Islet precursor cell (in vitro differentiated cells): ENCODE data around the gene FBXO44.

Experiments
- DNase-seq: peaks from one replicate; pipeline ENCODE4 v3.0.0-alpha.2; 2018

The FBXO44 gene

DNA sequence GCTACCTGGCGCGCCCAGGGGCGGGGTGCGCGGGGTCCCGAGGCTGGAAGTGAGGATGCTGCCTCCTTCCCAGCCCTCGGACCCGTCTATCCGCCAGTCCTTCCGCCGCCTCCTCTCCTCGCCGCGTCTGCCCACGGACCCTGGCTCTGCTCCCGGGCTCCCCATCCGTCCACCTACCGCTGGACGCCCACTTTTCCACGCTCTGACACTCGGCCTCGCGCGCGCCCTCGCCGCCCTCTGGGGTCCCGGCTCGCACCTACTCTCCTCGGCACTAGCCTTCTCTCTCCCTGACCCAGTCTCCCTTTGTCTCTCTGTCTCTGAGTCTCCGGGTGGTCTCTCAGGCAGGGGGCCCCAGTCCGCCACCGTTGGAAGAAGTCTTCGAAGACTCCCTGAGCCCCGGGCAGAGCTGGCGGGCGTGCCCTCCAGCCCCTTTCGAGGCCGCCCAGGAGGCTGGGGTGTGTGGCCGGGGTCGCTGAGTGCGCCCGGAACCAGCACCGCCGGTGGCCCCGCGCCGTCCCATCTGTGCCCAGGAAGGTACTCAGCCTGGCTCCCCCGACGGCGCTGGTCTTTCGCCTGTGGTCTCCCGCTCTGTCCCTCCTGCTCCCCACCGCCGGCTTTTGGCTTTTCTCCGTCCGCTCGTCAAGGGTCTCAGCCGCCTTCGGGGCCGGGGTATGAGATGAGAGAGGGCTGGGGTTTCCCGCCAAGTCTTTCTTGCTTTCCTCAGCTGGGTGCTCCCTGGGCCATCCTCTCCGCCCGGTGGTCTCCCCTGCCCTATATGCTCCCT is 37.4 kb downstream of the FBXO44 start:
- DNase-seq = peak; percentile 54

DNA sequence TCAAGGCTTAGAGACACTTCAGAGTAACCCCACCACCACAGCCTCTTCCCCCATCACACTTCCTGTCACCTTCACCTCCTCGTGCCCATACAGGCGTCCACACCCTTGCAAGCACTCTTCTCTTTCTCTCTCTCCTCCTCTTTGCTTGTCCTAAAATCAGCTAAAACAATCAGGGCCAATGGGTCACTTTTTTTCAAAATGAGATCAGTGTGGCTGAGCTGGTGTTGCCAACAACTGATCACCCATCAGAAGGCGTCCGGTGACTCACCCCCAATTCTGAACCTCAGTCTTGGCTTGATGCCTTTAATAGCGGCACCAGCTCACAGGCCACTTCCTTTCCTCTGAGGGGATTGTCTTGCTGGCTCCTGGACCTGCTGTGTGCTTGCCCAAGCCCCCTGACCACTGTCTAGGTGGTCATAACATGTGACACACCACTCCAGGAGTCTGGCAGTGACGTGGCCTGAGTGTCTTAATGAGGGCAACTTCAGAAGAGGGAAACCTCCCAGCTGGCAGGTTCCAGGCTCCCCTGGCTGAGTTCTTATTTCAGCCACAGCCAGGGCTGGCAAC is 38.4 kb downstream of the FBXO44 start:
- DNase-seq = peak; percentile 62

DNA sequence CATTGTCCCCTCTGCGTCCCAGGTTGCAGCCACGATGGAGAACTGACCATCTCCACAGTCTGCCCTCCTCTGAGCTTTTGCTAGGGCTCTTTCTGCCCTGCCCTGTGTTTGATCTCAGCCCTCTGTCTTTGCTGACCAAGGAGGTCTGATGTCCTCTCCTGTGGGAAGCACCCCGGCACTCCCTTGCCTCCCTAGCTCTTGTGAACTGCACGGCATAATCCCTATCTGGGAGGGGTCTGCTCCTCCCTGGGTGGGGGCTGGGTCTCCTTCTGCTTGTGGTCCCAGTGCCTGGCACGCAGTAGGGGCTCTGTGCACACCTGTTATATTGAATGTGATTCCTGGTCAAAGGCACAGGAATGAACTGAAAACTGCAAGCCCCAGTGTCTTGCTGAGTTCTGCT is 39.2 kb downstream of the FBXO44 start:
- DNase-seq = no peak

DNA sequence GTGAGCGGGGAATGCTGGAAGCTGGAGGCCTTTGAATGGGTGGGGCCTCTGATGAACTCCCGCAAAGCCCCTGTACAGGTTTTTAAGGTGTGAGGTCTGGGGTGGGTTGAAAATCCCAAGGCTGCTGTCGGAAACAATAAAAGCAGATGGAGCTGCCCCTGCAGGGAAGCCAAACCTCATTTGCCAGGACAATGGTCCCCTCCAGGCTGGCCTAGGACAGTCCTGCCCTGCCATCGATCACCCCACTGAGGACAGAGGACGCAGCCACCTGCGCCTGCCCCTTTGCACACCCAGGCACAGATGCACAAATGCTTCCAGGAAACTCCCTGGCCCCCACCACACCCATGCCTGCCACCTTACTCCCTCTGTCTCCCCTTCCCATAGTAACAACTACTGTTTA is 41.2 kb downstream of the FBXO44 start:
- no peak for DNase-seq

DNA sequence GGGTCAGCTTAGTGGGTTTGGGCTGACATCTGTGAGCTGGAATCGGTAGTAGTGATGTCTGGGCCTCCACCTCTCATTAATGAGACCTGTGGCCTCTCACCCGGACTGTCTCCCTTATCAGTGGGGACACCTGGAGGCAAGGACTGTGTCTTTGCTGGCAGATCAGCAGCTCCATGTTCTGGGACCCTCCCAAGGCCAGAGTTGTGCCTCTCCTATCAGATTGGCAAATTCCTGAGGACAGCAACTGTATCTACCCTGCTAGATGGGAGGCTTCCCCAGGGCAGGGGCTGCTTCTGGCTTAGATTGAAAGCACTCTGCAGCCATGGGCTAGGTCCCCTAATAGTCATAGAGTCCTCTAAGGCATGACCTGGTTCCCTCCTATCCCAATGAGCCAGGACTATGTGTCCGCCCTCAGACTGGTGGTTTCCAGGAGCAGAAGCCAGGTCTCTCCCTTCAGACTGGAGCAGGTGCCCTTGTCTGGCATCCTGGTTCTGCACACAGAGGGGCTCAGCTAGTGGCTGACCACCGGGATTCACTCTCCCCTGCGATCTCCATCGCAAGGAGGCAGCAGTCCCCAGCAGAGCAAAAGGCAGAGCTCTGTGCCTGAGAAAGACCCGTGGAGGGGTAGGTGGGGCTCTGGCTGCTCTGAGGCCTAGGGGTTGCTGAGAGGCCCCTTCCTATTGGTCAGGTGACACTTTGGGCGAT is 42.7 kb downstream of the FBXO44 start:
- peak; percentile 55 for DNase-seq

DNA sequence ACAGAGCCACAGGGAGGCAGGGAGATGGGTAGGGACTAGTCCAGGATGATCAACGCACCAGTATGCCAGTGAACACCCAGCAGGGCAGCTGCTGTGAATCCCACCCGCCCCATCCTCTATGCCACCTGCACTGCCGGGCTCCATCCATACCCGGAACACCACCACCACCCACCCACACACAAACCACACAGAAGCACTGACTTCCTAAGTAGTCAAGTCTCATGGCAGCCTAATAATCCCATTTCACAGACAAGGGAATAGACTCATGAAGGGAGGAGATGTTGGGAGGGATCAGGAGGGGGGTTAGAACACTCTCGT is 43.2 kb downstream of the FBXO44 start:
- no peak for DNase-seq

DNA sequence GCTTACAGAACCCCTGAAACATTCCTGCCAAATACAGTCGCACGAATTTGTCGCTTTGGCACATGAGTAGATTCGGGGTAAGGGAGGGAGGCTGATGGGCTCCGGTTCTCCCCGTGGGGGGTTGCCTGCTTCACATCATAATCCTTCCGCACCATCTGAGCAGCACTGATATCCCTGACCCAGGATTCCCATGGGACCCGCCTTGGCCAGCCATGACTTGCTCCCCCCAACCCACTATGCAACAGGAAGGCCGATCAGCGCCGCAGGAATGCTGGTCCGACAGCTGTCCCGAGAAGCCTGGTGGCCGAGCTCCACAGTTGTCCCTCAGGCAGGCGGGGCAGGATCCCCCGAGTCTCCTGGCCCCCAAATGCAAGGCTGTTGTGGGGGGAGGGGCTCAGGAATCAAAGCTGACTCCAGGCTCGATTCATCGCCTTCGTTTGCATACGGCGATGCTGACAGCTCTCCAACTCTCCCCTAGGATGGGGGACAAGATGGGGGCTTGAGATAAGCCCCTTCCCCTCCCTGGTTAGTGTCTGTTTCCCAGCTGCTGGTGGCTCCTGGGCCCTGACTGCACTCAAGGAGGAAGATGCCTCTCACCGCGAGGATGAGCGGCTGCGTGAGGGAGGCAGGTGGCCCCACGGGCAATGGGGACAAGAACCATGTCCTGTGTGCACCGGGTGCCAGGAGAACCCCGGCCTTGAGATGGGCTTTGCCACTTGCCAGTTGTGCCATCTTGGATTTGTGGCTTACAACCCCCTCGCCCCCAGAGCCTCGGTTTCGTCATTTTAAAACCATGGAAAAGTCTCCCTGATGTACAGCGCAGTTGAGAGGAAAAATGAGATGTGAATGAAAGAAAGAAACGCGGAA is 46.2 kb downstream of the FBXO44 start:
- no peak for DNase-seq

DNA sequence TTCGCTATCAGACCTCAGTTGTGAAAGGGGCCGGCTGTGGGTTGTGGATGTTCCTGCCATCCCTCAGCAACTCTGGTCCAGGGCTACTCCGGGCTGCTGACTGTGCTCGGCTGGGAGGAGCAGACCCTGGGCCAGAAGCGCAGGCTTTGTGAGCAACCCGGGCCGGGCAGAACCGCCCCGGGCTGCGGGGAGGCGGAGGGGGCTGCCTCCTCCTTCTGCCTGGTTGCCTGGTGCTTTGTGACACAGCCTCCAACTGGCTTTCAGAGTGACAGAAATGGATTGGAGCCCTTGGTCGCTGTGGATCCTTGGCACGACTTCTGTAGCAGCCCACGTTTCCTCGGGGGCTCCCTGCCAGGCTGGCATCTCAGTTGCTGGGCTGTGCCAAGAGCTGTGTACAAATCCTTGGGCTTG is 46.9 kb downstream of the FBXO44 start:
- no peak for DNase-seq

DNA sequence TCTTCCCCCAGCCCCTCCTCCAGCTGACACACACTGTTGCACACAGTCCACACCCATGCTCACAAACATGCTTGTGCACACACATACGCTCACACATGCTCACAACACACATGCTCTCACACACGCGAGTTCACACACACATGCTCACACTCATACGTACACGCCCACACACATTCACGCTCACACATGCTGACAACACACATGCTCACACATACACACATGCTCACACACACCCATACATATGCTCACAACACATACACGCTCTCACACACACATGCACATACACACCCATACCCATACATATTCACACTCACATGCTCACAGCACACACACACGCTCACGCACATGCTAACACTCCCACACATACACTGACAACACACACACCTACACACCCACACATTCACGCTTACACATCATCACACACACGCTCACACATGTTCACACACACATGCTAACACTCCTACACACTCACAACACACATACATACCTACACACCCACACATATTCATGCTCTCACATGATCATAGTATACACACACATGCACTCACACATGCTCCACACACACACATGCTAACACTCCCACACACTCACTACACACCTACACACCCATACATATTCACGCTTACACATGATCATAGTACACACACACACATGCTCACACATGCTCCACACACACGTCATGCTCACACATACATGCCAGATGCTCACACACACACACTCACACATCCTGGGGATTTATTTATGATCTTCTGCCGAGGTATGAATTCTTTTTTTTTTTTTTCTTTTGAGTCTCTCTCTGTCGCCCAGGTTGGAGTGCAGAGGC is 47.5 kb downstream of the FBXO44 start:
- no peak for DNase-seq

DNA sequence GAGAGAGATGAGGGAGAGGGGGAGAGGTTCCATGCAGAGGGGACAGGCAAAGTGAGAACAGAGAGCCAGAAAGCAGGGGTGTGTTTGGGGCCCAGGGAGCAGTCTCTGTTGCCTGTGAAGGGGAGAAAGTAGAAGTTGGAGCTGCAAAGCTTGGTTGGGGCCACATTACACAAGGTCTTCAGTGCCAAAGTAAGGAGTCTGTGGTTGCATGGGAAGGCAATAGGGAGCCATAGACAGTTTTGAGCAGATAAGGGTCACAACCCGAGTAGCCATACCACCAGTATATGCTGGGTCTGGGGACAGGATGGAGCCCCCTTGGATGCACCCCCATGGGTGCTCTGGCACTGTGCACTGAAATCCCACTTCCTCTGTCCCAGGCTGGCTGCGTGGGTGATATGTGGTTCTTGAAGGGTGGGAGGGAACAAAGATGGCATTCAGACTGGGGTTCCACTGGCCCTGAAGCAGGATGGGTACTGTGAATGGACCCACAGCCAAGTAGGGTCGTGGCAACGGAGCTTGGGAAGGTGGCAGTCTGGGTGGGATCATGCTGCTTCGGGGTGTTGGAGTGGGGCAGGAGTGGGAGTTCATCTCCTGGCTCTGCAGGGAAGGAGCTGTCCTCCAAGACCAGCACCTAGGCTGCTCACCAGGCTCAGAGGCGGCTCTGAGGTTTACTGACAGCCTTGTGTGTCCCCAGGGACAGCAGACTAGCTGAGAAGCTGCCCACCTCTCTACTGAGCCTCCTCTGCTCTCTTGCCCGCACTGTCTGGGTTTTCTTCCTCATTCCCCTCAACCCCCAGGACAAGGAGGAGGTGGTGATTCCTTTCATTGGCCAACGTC is 48.9 kb downstream of the FBXO44 start:
- DNase-seq = peak; percentile 54

DNA sequence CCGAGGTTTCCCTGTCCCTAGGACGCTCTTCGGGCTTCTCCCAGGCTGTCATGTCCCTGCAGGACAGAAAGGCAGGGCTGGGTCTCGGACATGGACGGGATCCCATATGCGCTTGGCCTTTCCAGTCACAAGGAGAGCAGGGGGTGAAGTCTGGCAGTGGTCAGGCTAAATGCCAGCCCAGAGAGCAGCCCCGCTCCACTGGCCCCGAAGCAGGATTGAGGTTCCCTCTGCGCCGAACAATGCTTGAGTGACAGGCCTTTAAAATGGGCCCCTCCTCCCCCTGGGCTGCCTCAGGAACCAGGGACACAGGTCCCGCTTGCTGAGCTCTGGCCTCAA is 49.5 kb downstream of the FBXO44 start:
- DNase-seq = peak; percentile 56

DNA sequence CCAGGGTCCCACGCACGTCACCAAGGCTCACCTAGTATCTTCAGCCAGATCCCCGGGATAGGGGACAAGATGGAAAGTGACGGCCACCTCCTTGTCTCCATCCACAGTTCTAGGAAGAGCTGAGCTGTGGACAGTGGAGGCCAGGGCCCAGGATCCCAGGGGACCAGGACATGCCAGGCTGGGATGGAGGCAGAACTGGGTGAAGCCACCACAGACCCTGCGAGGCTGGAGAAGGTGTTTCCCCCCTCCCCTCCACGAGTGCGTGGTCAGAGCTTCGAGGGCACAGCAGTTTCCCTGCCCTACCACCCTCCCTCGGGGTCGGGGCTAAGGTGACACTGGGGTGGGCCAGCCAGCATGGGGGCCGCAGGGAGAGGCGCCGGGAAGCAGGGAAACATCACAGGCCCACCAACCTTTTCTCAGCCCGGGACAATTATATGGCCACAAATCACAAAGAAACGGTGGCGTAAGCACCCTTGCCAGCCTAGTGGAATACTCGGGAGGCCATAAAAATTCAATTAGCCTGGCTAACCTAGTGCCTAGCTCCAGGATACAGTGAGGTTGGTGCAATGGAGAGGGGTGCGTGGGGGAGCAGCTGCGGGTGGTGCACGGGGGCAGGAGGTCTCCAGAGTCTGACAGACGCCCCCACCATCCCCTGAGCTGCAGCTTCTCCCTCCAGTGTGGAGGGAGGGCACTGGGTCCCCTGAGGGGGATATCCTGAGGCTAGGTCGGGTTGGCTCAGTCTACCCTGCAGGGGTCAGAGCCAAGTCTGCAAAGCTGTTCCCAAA is 50.2 kb downstream of the FBXO44 start:
- peak; percentile 44 for DNase-seq

DNA sequence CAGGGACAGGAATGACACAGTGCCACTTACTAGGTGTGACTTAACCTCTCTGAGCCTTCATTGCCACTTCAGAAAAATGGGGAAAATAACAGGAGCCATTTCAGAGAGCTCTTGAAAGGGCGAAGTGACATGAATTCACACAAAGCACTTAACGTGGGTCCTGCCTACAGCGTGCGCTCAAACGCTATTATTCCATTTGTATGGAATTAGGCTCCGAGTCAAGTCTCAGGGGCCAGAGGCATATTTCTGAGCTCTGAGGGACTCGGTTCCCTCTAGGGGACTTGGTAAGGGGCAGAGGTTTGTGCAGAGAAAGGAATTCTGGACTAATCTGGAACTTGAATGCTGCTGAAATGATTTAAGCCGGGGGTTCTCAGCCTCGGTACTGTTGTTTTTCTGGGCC is 50.9 kb downstream of the FBXO44 start:
- no peak for DNase-seq

DNA sequence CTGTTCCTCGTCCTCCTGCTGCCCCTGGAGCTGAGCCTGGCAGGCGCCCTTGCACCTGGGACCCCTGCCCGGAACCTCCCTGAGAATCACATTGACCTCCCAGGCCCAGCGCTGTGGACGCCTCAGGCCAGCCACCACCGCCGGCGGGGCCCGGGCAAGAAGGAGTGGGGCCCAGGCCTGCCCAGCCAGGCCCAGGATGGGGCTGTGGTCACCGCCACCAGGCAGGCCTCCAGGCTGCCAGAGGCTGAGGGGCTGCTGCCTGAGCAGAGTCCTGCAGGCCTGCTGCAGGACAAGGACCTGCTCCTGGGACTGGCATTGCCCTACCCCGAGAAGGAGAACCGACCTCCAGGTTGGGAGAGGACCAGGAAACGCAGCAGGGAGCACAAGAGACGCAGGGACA is 51.6 kb downstream of the FBXO44 start:
- DNase-seq = peak; percentile 40

DNA sequence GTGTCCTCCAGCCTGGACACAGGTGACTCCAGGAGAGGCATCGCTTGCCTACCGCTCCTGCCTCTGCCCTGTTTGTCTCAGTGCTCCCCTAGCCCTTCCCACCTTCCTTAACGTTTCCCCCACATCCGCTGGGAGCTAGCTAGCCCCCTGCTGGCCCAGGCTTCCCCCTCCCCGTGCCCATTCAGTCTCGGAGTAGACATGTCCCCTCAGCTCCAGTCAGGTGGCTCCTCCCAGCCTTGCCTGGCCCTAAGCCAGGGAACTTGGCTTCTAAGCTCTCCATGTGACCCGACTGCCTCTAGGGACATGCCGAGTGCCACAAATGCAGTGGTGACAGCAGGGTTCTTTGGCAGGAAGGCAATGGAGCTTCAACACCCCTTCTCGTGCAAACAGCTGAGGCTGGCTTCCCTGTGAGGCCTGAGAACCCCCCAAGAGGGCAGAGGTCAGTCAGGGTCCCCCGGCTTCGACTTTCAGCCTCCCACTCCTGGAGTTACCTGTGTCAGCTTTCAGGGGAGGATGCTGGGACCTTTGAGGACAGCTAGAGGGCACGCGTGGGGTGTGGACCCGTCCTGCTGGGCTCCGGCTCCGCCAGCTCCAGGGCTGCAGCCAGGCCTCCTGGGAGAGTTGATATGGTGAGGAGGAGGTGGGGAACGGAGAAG is 53.1 kb downstream of the FBXO44 start:
- DNase-seq = peak; percentile 54

DNA sequence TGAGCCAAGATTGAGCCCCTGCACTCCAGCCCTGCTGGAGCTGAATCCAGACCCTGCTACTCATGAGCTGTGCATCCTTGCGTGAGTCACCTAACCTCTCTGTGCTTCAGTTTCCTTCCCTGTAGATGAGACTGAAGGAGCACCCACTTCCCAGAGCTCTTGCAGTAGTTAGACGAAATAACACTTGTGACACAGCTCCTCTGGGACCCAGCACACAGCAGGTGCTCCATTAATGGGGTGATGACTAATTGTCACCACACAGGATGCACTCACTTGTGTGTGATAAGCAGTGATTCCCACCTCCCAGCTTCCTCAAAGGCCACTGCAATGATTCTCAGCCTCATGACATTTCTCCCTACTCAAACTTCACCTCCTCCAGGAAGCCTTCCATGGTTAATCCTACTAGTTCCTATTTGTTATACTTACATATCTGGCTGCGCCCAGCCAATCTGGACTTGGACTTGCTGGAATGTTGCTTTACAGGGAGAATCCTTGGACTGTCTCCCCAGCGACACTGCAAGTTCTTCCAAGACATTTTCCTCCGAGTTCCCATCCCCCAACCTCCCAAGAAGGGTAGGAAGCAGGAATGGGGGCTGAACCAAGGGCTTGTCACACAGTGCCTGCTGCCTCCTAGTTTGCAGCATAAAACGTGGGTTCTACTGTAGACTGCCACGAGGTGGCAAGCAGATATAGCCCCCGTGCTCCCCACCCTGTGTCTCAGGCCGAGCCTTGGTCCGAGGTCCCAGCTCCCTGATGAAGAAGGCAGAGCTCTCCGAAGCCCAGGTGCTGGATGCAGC is 54.1 kb downstream of the FBXO44 start:
- DNase-seq = peak; percentile 43

DNA sequence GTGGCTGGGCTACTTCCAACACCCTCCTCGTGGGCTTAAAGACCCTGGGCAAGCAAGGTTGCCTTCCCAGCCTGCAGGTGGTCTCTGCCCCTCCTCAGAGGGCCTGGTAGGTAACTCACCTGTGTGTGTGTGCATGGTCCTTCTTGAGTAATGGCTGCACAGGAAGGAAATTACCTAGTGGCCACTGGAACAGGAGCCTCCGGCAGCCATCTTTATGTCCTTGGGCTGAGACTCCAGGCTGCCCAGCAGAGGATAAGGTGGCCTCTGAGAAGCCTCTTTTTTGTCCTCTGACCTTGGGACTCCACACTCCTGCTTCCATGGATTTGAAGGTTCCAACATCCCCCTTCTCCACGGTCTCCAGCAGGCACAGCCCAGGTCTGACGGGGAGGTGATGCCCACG is 56.8 kb downstream of the FBXO44 start:
- no peak for DNase-seq

DNA sequence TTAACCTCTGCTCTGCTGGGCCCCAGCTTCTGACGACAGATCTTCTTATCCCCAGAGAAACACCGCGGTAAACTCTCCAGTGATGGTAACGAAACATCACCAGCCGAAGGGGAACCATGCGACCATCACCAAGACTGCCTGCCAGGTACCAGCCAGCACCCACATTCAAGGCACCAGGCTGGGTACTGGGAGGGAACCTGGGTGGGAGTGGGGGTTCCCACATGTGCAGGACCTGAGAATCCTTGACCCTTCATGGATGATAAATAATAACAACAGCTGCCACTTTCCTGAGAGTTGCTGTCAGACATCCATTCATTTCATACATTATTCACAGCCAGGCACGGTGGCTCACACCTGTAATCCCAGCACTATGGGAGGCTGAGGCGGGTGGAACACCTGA is 57.6 kb downstream of the FBXO44 start:
- peak; percentile 35 for DNase-seq
